ENCODE results near the gene RBM20.

Gene RBM20

GRCh38 chr10:110780704-110781103 lies 136.6 kb downstream of the RBM20 start:
- DNase-seq (ENCODE audit: insufficient read length, low spot score) (no peak), FAIRE-seq (no peak)
- no peak for TF ChIP-seq CTCF (IDR thresholded peaks at IDR 0.05; ENCODE audit: insufficient read depth, missing control alignments)

GRCh38 chr10:110781139-110781538 lies 137.0 kb downstream of the RBM20 start:
- FAIRE-seq (no peak), DNase-seq (ENCODE audit: insufficient read length, low spot score) (no peak)
- no peak for TF ChIP-seq CTCF (IDR thresholded peaks at IDR 0.05; ENCODE audit: insufficient read depth, missing control alignments)

- no peak for DNase-seq (ENCODE audit: insufficient read length, low spot score)
- TF ChIP-seq CTCF (IDR thresholded peaks at IDR 0.05; ENCODE audit: insufficient read depth, missing control alignments), result no peak
- FAIRE-seq, result no peak
Observed at GRCh38 chr10:110782616-110783015, 138.5 kb downstream of the RBM20 start.

GRCh38 chr10:110783509-110784107 lies 139.5 kb downstream of the RBM20 start:
- DNase-seq (ENCODE audit: insufficient read length, low spot score) (no peak), FAIRE-seq (no peak)
- no peak for TF ChIP-seq CTCF (IDR thresholded peaks at IDR 0.05; ENCODE audit: insufficient read depth, missing control alignments)

- FAIRE-seq, result no peak
- DNase-seq (ENCODE audit: insufficient read length, low spot score), result no peak
- no peak for TF ChIP-seq CTCF (IDR thresholded peaks at IDR 0.05; ENCODE audit: insufficient read depth, missing control alignments)
Observed at GRCh38 chr10:110784198-110784597, 140.1 kb downstream of the RBM20 start.

- FAIRE-seq (no peak), DNase-seq (ENCODE audit: insufficient read length, low spot score) (no peak)
- TF ChIP-seq CTCF (IDR thresholded peaks at IDR 0.05; ENCODE audit: insufficient read depth, missing control alignments), result no peak
Observed at GRCh38 chr10:110786172-110786571, 142.0 kb downstream of the RBM20 start.

- DNase-seq (ENCODE audit: insufficient read length, low spot score) (no peak), FAIRE-seq (no peak)
- TF ChIP-seq CTCF (IDR thresholded peaks at IDR 0.05; ENCODE audit: insufficient read depth, missing control alignments), result no peak
Observed at GRCh38 chr10:110788620-110789385, 144.7 kb downstream of the RBM20 start.

Data from D721Med (cell line).